MM.1S (cell line): ENCODE measurements around the gene RGS13.

Experiments
- CTCF ChIP-seq: fragments of 300-600 bp; sonication (generic); IDR thresholded peaks from 2 replicates; pipeline ENCODE4 v1.5.1; 2016; ENCODE audit warnings: antibody characterized with exemption, low read length, mixed read lengths
- EZH2 ChIP-seq: fragments of 300-600 bp; sonication (generic); optimal IDR thresholded peaks from 2 replicates; pipeline ENCODE3; 2017; ENCODE audit warnings: low read depth, mild to moderate bottlenecking, antibody characterized with exemption, low read length, mixed read lengths
- EZH2phosphoT487 ChIP-seq: fragments of 300-600 bp; sonication (generic); IDR thresholded peaks from 2 replicates; pipeline ENCODE4 v1.6.1; 2018; ENCODE audit warnings: antibody characterized with exemption, low read length

DNA sequence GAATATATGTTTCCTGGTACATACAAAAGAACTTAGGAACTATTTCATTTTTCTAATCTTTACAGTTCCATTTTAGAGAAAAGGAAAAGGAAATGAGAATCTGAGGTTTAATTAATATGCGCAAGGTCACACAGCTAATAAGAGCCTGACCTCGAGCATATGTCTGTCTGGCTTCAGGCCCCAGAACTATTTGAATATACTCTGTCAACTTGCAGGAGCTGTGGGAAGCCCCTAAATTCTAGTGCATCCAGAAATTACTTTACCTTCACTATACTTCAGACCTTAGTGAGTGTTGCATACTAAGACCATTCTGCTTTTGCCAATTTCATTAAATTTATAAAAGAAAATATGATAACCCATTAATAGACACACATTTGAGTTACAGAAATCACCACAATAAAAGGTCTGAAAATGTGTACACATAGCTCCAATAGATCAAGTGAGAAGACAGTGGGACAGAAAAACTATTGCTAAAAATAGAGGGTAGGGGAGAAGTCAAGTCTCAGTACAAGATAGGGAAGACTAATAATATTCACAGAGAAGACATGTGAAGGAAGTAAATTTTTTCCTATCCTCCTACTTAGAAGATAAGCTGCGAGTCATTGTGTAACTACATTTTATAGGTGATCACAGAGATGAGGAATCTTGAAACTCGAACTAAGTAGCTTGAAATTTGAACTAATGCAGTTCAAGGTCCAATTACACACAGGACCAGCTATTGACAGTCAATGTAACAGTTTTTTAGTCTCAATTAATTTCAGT, 3.8 kb downstream of the RGS13 start:
- TF ChIP-seq CTCF (no peak), EZH2phosphoT487 (no peak), EZH2 (no peak)
